NOMO-1 treated with DMSO at 0.1 percent for 48 hours (cell line): ENCODE data around the gene PPHLN1.

Experiments
- DNase-seq: peaks from one replicate; lab custom pipeline; 2025; ENCODE audit not compliant: unreplicated experiment; lab: John Stamatoyannopoulos, UW

The PPHLN1 gene

GRCh38 chr12:42325653-42326474 is at the start of gene PPHLN1, which contains the start of gene ZCRB1:
PPHLN1 (plus strand) TSS chr12:42326167; CDS start chr12:42335903, 9,736 bp downstream.
ZCRB1 (minus strand) TSS chr12:42326094; CDS start chr12:42324102, 1,992 bp downstream.
- peak; percentile 83 for DNase-seq

- no peak for DNase-seq
Measured at GRCh38 chr12:42277396-42278127, 48.4 kb upstream of the PPHLN1 start.

- no peak for DNase-seq
Measured at GRCh38 chr12:42278128-42278510, 47.8 kb upstream of the PPHLN1 start.

- DNase-seq: no peak
Measured at GRCh38 chr12:42281278-42281677, 44.7 kb upstream of the PPHLN1 start.

GRCh38 chr12:42281844-42282243 is 44.1 kb upstream of the PPHLN1 start:
- no peak for DNase-seq

GRCh38 chr12:42282294-42282693 is 43.7 kb upstream of the PPHLN1 start:
- peak; percentile 15 for DNase-seq

GRCh38 chr12:42283739-42284138 is 42.2 kb upstream of the PPHLN1 start:
- DNase-seq: peak; percentile 53

- peak; percentile 57 for DNase-seq
Measured at GRCh38 chr12:42284157-42284556, 41.8 kb upstream of the PPHLN1 start.

- no peak for DNase-seq
Measured at GRCh38 chr12:42284876-42285275, 41.1 kb upstream of the PPHLN1 start.

GRCh38 chr12:42285431-42285830 is 40.5 kb upstream of the PPHLN1 start:
- DNase-seq: no peak

GRCh38 chr12:42286741-42287140 is 39.2 kb upstream of the PPHLN1 start:
- DNase-seq: no peak

GRCh38 chr12:42288544-42288943 is 37.4 kb upstream of the PPHLN1 start:
- DNase-seq: no peak

- DNase-seq: no peak
Measured at GRCh38 chr12:42291680-42292079, 34.3 kb upstream of the PPHLN1 start.

GRCh38 chr12:42296503-42297109 is 29.4 kb upstream of the PPHLN1 start:
- peak; percentile 11 for DNase-seq

- DNase-seq: no peak
Measured at GRCh38 chr12:42298887-42299286, 27.1 kb upstream of the PPHLN1 start.

GRCh38 chr12:42299392-42300308 is 26.3 kb upstream of the PPHLN1 start:
- no peak for DNase-seq

GRCh38 chr12:42306297-42306696 is 19.7 kb upstream of the PPHLN1 start:
- no peak for DNase-seq

GRCh38 chr12:42308390-42308789 is 17.6 kb upstream of the PPHLN1 start:
- DNase-seq: no peak

- DNase-seq: no peak
Measured at GRCh38 chr12:42309996-42310395, 16.0 kb upstream of the PPHLN1 start.

- DNase-seq: no peak
Measured at GRCh38 chr12:42315108-42315507, 10.9 kb upstream of the PPHLN1 start.

- DNase-seq: no peak
Measured at GRCh38 chr12:42320796-42321195, 5.2 kb upstream of the PPHLN1 start.
